Measurements from ENCODE around the gene OOSP2.

DNA sequence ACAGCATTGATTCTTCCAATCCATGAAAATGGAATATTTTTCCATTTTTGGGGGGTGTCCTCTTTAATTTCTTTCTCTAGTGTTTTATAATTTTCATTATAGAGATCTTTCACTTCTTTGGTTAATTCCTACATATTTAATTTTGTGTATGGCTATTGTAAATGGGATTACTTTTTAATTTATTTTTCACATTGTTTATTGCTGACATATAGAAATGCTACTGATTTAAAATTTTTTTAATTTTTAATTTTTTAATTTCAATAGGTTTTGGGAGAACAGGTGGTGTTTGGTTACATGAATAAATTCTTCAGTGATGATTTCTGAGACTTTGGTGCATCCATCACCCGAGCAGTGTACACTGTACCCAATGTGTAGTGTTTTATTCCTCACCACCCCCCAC, 49.8 kb upstream of the OOSP2 start:
- TF ChIP-seq POLR2A (IDR thresholded peaks at IDR 0.05): no peak
- TF ChIP-seq, protein P1, sequence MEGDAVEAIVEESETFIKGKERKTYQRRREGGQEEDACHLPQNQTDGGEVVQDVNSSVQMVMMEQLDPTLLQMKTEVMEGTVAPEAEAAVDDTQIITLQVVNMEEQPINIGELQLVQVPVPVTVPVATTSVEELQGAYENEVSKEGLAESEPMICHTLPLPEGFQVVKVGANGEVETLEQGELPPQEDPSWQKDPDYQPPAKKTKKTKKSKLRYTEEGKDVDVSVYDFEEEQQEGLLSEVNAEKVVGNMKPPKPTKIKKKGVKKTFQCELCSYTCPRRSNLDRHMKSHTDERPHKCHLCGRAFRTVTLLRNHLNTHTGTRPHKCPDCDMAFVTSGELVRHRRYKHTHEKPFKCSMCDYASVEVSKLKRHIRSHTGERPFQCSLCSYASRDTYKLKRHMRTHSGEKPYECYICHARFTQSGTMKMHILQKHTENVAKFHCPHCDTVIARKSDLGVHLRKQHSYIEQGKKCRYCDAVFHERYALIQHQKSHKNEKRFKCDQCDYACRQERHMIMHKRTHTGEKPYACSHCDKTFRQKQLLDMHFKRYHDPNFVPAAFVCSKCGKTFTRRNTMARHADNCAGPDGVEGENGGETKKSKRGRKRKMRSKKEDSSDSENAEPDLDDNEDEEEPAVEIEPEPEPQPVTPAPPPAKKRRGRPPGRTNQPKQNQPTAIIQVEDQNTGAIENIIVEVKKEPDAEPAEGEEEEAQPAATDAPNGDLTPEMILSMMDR (IDR thresholded peaks at IDR 0.05): no peak

Measured in body of pancreas (tissue), 4 donors.